EL (cell line): Measurements from ENCODE around the gene UMODL1.

Experiments
- DNase-seq: peaks from one replicate; pipeline ENCODE4 v3.0.0-alpha.2; 2016

The UMODL1 gene

DNA sequence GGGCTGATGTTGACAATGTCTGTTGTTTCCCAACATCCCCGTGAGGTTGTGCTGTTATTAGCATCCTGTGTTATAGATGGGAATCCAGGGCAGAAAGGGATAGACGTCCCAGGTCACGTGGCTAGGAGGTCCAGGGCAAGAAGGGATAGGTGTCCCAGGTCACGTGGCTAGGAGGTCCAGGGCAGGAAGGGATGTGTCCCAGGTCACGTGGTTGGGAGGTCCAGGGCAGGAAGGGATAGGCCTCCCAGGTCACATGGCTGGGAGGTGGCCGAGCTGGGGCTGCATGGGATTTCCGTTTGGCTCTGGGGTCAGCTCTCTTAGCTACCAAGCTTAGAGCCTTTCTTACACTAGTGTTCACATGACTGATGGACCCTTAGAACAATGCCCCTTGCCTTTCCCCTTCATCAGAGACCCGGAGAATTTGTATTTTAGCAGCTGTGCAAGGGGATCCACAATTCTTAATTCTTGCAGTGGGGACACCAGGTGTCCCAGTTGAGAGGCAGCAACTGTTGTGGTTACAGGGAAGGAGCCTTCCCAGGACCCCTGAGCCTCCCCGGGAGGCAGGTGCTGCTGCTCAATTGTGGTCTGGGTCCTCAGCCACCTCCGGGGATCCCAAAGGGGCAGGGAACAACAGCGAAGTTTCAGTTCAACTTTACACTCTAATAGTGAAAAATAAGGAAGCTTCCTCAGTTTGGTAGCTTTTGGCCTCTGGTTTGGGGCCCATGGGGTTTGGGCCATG, 69.2 kb downstream of the UMODL1 start:
- DNase-seq: no peak

DNA sequence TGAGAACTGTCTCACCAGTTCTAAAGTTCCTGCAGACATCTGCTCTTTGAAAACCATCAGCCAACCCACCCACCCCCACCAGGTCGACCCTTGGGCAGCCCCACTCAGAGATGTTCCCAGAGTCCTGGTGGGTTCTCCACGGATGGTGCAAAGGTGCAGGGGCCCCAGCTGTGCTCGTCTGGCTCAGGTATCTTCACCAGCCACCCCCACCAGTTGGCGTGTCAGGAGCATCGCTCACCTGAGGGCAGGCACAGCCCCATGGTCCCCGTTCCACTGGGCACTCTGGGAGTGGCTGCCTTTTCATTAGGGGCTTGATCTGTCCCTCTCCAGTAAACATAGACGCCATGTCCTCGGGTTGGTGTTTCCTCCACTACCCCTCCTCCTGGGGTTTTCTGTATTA, 70.5 kb downstream of the UMODL1 start:
- no peak for DNase-seq

DNA sequence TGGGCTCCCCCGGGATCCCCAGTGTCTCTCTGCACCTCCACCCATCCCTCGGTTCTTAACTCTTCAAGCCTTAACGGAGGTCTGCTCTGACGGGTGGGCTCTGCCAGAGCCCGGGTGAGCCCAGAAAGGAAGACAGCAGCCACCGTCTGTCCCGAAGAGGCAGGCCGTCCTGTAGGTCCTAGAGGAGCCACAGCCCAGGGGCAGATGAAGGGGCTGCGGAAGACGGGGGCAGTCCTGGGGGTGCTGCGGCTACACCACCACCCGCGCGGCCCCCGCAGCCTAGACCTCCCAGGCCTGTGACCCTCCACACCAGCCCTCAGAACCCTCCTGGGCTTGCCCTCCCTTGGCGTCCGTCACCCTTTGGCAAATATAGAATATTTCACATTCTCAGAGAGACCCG, 71.0 kb downstream of the UMODL1 start:
- DNase-seq: no peak

DNA sequence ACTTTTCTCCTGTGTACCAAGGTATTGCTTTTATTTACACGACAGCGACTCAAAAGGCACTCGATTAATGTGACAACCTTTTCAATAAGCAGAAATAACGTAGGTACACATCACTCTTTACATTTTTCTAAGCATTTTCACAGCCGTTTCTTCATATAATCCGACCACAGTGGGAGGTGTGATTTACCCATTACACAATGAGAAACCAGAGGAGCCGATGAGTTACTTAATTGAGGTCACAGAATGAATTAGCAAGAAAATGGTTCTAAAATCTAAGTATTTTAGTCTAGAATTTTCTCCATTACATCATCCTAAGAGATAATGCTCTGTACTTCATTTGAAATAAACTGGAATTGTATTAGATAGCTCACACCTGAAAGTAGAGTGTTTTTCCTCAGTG, 71.5 kb downstream of the UMODL1 start:
- DNase-seq: no peak

DNA sequence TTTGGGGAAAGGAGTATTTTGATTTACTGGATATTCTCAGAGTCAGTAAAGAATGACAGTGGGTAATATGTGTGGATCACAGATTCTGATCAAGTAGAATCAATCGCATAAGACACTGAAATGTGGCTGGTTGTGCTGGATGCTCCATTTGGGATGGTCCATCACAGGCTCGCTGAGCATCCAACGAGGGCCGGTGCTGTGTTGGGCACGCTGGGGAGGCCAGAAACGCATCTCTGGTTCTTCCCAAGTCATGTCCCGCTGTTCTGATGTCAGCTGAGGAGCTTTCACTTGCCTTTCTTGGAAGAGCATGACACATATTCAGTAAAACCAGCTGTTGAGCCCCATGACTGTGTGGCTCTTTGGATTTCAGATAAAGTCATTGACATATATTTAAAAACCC, 72.0 kb downstream of the UMODL1 start:
- no peak for DNase-seq

DNA sequence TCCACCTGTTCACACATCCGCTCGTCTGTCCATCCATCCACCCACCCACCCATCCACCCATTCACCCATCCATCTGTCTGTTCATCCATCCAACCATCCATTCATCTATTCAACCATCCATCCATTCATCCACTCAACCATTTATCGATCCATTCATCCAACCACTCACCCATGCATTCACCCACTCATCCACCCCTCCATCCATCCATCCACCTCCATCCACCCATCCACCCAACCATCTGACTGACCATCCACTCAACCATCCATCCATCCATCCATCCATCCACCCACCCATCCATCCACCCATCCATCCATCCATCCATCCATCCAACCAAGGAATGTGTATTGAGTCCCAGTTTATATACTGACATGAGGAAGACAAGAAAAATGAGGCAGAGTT, 73.1 kb downstream of the UMODL1 start:
- DNase-seq: no peak

DNA sequence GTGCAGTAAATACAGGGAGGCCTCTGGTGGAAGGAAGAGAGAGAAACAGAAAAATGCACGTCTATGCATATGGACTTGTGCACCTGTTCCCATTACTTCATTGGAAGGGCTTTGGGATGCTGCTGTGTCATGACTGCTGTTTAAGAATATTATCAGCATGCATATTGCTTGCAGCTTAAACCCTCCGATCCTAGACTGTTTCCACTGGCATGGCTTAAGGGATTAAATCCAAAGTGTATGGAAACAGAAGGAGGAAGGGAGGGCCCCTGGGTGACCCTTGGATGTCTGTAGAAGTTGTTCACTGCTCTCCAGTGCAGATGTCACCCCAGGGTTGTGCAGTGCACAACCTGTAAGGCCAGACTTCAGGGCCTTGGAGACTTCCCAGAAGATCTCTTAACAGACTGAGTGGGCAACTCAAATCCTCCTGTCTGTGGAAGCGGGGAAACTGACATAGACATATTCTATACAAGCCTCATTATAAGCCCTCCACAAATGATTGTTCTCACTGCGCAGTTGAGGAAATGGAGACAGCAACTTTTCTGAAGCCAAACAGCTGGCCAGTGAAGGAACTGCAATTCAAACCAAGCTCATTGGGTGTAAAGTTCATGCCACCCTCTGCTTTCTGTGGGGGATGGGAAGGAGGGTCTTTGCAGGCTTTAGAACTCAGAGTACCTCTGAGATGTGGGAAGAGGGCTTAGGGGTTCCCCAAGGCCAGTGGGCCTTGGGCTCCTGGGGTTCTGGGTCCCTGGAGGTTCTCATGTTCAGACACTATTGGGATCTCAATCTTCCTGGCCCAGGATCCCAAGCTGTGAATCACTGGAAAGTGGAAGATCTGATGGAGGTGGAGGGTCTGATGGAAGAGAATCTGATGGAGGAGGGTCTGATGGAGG, 73.8 kb downstream of the UMODL1 start:
- no peak for DNase-seq

DNA sequence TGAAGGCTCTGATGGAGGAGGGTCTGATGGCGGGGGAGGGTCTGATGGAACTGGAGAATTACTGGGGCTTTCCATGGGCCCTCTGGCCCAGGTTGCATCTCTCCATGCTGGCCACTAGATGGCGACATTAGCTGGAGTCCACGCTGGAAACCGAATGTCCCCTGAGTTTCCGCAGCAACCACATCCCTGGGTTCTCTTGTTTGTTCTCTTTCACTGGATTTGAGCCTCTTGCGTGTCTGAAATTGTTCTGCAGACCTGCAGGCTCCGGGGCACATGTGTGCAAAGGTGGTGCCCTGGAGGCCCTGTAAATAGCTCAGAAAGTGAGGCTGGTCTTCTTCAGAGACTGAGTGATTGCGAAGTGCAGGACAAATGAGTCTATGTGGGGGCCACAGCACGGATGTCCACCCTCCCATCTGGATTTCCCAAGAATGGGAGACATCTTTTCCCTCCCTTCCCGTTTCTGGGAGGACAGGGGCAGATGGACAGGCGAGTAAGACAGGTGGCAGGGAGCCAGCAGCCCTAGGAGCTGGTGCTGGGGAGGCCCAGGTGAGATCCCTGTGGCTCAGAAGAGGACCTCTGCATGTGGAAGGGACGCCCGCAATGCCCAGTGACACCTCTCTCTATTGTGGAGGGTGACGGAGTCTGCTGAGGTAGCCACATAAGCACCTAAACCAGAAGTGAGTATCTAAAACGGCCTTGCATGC, 74.6 kb downstream of the UMODL1 start:
- peak; percentile 46 for DNase-seq

DNA sequence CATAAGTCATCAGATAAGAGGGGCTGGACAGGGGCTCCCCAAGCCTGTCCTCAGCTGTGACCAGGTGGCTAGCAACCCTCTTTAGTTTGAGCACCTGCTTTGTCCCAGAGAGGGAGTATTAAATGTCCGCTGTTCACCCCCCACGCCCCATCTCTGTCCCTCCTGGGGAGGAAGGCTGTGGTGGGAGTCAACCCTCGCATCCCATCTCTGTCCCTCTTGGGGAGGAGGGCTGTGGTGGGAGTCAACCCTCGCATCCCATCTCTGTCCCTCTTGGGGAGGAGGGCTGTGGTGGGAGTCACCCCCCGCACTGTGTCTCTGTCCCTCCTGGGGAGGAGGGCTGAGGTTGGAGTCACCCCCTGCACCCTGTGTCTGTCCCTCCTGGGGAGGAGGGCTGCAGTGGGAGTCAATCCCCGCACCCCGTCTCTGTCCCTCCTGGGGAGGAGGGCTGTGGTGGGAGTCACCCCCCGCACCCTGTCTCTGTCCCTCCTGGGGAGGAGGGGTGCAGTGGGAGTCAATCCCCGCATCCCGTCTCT, 75.2 kb downstream of the UMODL1 start:
- no peak for DNase-seq

DNA sequence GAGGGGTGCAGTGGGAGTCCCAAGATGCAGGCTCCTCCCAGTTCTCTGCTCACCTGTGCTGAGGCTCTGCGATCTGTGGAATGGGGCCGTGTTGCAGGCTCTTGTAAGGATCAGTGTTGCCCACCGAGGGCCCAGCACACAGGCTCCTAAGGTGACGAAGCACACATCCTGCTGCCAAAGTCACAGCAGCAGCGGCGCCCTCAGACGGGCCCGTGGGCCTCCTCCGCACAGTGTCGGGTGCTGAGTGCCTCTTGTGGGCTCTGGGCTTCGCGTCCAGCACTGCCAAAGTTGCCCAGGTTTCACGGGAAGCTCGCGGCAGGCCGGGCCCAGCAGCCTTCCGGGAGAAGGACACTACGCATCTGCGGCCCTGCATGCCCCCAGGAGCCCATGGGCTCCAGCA, 75.7 kb downstream of the UMODL1 start:
- DNase-seq: no peak

DNA sequence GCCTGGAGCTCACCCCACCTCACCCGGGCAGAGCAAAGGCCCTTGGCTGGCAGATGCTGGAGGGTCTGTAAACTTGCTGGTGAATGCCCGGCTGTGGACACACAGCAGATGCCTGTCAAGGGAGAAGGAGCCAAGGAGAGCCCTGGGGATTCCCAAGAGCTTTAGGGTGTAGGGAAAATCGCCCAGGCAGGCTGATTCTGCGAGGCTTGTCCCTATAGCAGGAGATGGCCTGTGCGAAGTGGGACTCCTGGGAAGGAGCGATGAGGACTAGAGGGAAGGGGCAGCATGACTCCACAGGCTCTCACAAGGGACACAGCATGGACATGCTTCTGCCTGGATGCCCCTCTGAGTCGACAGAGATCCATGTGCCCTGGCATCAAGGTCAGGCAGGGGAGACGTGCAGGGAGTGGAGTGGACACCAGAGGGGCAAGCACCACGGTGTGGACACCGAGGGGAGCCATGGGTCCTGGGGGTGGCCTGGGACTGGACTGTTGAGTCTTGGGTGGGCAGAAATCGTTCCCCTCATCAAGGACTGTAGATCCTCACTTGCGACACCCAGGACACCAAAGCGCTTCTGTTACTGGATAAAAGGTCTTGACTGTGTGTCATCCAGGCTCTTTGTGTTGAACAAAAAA, 76.4 kb downstream of the UMODL1 start:
- no peak for DNase-seq

DNA sequence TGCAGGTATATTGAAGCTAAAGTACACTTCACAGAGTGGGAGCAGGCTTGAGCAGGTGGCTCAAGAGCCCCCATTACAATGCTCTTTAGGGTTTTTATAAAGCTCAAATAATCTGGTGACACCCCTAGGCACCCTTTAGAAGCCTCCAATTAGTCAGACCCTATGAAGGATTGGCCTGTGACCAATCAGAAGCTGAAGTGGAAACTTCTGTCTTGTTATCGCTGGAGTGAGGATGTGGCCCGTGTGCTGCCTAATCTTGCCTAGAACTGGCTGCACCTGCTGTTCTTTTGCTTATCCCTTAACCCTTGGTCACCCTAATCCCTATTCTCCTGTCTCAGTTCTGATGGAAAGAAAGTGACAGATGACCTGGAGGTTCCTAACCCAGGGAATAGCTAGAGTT, 77.0 kb downstream of the UMODL1 start:
- DNase-seq: no peak

DNA sequence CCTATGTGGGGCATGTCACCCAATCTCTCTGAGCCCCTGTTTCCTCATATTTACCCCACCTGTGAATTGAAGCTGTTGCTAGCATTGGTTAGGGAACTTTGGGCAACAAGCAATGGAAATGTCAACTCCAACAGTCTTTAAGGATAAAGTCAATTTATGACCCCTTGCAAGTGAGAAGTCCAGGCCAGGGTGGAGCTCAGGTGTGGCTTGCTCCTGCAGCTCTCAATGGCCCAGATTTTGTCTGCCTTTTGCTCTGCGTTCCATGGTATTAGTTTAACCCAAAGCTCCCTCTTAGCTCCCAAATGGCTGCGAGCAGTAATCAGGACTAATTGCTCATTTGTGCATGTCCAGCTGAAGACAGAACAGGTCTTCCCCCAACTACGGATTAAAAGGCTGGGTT, 77.5 kb downstream of the UMODL1 start:
- no peak for DNase-seq

DNA sequence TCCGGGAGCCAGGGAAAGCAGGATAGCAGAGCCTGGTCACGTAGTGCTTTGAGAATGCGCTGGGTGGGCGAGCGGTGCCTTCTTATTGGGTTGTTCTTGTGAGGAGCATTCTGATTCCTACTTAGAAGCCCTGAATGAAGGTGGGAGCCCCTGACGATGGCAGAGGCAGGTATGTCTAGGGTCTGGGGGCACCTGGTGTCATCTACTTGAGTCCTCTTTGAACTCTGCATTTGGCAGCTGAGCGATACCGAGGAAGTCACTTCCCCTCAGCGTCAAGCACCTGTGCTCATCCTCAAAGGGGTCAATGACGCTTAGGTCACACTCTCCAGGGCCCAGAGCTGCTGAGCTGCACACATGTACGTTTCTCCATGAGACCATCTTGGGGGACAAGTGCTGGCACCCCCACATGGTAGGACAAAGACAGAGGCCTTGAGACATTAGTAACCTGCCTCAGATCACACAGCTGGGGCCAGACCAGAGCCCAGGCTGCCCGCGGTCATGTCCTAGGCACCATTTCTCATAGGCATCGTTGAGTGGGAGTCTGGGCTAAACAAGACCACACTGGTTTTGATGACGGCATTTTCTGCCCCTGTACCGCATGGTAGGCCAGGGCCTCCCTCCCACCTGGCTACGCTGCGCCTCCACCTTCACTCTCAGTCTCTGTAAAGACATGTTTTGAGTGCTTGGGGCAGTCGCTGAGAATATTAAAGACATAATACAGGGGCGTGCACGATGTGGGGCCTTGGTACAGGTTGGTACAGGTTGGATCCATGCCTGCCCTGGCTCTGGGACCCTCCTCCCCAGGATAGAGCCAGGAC, 78.7 kb downstream of the UMODL1 start:
- DNase-seq: no peak

DNA sequence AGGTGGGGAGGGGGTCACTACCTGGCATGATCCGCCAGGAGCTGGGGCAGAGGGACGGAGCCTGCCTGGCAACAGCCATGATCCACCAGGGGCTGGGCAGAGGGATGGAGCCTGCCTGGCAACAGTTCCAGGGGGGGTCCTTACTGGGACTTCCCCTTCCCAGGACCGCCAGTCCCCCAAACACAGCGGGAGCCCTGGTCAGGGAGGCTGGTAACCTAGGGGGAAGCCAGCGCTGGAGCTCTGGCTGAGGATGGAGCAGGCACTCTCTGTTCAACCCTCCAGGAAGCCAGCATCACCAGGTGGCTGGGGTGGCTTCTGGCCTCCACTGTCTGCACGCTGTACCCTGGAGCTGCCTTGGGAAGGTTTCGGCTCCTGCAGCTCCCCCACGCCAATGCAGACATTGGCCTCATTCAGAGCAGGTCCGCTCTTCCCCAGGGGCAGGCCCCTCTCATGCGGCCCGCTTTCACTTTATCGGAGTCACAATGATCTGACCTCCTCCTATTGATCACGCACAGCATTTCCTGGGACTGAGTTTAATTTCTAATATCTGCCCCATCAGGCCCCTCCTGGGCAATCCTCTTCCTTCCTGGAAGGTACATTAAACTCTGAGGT, 79.5 kb downstream of the UMODL1 start:
- DNase-seq: no peak

DNA sequence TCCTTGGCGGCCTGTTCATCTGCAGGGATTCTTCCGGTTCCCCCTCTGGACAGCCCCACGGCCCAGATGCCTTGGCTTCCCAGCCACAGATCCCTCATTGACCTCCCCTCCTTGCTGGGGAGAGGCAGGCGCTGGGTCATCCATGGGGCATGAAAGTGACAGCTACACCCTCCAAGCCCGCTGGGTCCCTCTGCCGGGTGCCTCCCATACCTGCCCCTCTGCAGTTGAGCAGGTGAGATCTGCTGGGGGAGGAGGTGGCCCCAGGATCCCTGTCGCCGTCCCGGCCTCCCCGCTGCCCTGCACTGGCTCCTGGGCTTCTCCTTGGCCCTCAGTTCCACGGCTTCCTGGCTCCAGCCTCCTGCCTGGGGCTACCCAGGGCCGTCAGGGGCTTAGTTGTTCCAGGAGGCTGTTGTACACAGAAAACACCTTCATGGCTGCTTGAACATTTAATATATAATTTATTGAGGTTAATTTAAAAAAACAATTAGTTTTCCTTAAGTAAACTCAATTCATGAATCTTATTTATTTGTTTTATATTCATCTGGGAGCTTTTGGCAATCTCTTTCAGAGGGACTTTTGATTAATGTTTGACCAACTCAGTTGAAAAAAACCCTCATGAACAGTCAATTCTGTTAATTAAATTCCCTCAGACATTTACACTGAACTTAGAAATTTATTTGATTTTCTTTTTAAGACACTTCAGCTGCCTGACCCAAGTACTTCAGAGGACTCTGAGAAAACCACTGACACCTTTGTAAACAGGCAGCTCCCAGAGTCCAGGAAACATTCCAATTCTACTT, 80.2 kb downstream of the UMODL1 start:
- no peak for DNase-seq

DNA sequence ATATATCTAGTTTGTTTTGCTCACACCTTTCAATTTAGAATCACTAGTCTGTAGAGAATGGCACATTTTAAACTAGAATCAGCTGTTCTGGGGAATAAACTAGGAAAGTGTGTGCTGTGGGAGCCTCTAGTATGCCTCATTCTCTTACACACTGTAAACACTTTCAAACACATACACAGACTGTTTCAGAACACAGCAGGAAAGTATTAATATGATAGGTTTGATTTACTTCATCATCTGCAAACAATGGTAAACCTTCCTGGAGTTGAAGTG, 80.8 kb downstream of the UMODL1 start:
- DNase-seq: no peak

DNA sequence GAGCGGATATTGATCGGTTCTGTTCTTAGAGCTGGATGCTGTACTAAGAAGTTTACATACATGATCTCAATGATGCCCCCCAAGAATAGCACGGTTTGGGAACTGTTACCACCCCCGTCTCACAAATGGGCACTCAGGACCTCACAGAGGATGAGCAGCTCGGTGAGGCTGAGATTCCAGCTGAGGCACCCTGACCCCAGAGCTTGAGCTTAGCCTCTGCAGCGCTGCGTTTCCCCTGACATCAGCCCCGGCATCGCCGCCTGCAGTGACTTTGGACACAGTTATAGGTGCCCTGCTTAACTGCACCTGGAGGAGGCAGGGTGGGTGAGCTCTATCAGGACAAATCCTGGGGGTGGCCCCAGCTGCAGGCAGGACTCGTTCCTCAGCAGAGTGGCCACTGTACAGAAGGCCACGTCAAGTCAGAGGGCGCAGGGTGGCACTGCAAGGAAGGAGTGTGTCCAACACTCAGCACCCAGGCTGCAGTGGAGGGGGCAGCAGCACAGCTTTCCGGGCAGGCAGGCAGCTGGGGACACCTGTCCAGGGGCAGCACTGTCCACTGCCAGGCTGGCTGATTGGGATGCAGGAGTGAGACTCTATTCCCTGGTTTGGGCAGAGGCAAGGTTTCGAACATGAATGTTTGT, 82.0 kb downstream of the UMODL1 start:
- no peak for DNase-seq

DNA sequence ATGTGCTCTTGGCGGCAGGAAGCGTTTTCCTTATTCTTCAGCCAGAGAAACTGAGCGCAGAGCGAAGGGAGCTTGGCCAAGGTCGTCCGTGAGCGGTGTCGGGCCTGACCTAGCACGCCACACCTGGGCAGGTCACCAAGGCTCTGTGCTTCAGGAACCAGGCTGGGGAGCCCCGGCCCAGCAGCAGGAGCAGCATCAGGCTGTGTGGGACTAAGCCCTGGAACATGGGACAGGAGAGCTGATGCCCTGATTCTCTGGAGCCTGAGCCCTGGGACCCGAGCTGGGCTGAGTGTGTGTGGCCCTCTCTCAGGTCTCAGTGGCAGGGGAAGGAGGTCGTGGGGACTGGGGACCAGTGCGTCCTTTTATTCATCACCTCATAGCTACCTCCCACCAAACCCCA, 82.6 kb downstream of the UMODL1 start:
- DNase-seq: no peak

DNA sequence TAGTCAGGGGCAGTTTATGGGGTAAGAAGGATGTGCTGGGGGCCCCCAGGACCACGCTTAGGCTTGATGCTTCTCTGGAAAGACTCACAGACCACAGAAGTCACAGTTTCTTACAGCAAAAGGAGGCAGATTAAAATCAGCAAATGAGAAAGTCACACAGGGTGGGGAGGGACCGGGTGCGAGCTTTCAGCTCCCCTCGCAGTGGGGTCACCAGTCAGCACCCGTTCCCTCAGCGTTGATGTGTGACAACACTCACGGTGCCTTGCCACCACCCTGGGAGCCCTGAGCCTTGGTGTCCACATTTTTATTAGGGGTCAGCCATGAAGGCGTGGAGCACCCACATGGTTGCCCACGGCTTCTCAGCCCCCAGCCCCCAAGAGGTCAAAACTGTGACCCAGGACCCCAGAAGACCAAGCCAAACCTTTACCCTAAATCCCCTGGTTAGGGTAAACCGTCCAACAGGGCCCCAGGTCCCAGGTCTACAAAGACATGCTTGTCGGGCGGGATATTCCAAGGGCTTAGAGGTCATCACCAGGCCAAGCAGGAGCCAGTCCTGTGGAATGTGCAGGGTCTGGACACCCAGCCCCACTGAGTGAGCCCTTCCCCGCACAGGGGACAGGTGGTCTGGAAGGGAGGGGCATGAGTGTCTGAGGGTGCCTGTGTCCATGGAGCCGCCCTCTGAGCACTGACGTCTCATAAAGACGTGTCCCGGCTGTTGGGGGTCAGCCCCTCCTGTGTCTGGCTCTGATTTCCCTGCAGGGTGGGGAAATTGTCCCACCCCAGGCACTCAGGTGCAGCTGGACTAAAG, 83.3 kb downstream of the UMODL1 start:
- DNase-seq: no peak
